Trophoblast cell (in vitro differentiated cells and primary cell): Measurements from ENCODE around the gene DAZAP1.

Experiments used
- DNase-seq, 2 donors: peaks; one replicate each; pipeline ENCODE4 v3.0.0-alpha.2; 2016
- H2AFZ ChIP-seq: 2 replicates; pipeline ENCODE4 v1.6.1; 2013; ENCODE audit warnings: low read length, moderate library complexity, mild to moderate bottlenecking; ENCODE audit not compliant: insufficient read depth, poor library complexity
- H2AK5ac ChIP-seq: 2 replicates; pipeline ENCODE4 v1.6.1; 2013; ENCODE audit warnings: mild to moderate bottlenecking, low read length
- H2BK120ac ChIP-seq: 2 replicates; pipeline ENCODE4 v1.6.1; 2013; ENCODE audit warnings: low read length, mild to moderate bottlenecking, moderate library complexity; ENCODE audit not compliant: insufficient read depth, poor library complexity
- H2BK12ac ChIP-seq: 2 replicates; pipeline ENCODE4 v1.6.1; 2013; ENCODE audit warnings: mild to moderate bottlenecking, low read length, moderate library complexity
- H2BK5ac ChIP-seq: 2 replicates; pipeline ENCODE4 v1.6.1; 2013; ENCODE audit warnings: low read length, low read depth, moderate library complexity, mild to moderate bottlenecking; ENCODE audit not compliant: poor library complexity
- H3K14ac ChIP-seq: 2 replicates; pipeline ENCODE4 v1.6.1; 2013; ENCODE audit warnings: mild to moderate bottlenecking, low read length
- H3K18ac ChIP-seq: 2 replicates; pipeline ENCODE4 v1.6.1; 2013; ENCODE audit warnings: mild to moderate bottlenecking, low read length
- H3K23ac ChIP-seq: 2 replicates; pipeline ENCODE4 v1.6.1; 2013; ENCODE audit warnings: low read length
- H3K27ac ChIP-seq: 2 replicates; pipeline ENCODE4 v1.5.1; 2013; ENCODE audit warnings: low read depth, mild to moderate bottlenecking, inconsistent platforms, low read length, moderate library complexity
- H3K27me3 ChIP-seq: 2 replicates; pipeline ENCODE4 v1.6.1; 2013; ENCODE audit warnings: inconsistent platforms, mild to moderate bottlenecking, low read length, moderate library complexity; ENCODE audit not compliant: insufficient read depth
- H3K36me3 ChIP-seq, 2 experiments: 1 replicate in 1 of 2; 2 replicates in 1 of 2; pipeline ENCODE4 v1.6.1; 2013; ENCODE audit warnings: low read length in 2 of 2, mild to moderate bottlenecking in 2 of 2, moderate library complexity in 1 of 2; ENCODE audit not compliant: insufficient read depth in 2 of 2, control insufficient read depth in 1 of 2
- H3K4ac ChIP-seq: 2 replicates; pipeline ENCODE4 v1.6.1; 2013; ENCODE audit warnings: low read depth, mild to moderate bottlenecking, low read length, moderate library complexity
- H3K4me1 ChIP-seq, 2 experiments: 1 replicate in 1 of 2; 2 replicates in 1 of 2; pipeline ENCODE4 v1.6.1; 2013; ENCODE audit warnings: low read length in 2 of 2, mild to moderate bottlenecking in 2 of 2, moderate library complexity in 1 of 2; ENCODE audit not compliant: insufficient read depth in 2 of 2, control insufficient read depth in 1 of 2
- H3K4me2 ChIP-seq: 2 replicates; pipeline ENCODE4 v1.6.1; 2013; ENCODE audit warnings: inconsistent platforms, mild to moderate bottlenecking, low read length, moderate library complexity
- H3K4me3 ChIP-seq: 2 replicates; pipeline ENCODE4 v1.5.1; 2013; ENCODE audit warnings: mild to moderate bottlenecking, low read depth, low read length, inconsistent platforms
- H3K79me1 ChIP-seq: one replicate; pipeline ENCODE4 v1.6.1; 2013; ENCODE audit warnings: low read length
- H3K79me2 ChIP-seq: 2 replicates; pipeline ENCODE4 v1.6.1; 2013; ENCODE audit warnings: low read length, mild to moderate bottlenecking; ENCODE audit not compliant: control insufficient read depth, insufficient read depth, poor library complexity
- H3K9ac ChIP-seq: 2 replicates; pipeline ENCODE4 v1.6.1; 2013; ENCODE audit warnings: mild to moderate bottlenecking, low read length
- H3K9me3 ChIP-seq: 2 replicates; pipeline ENCODE4 v1.6.1; 2013; ENCODE audit warnings: low read depth, mild to moderate bottlenecking, control low read depth, inconsistent platforms, low read length; ENCODE audit not compliant: insufficient read depth
- H4K12ac ChIP-seq: 2 replicates; pipeline ENCODE4 v1.6.1; 2013; ENCODE audit warnings: low read depth, mild to moderate bottlenecking, low read length, moderate library complexity
- H4K8ac ChIP-seq: 2 replicates; pipeline ENCODE4 v1.6.1; 2013; ENCODE audit warnings: low read depth, mild to moderate bottlenecking, low read length, moderate library complexity
- H4K91ac ChIP-seq: one replicate; pipeline ENCODE4 v1.6.1; 2013; ENCODE audit warnings: low read depth, mild to moderate bottlenecking, low read length, moderate library complexity
- WGBS: extraction: QIAGEN DNeasy Blood & Tissue Kit; methylation state at CpG from one replicate; pipeline ENCODE4 v1.1.7; 2013; ENCODE audit warnings: missing lambda C conversion rate; ENCODE audit not compliant: insufficient read length, insufficient coverage; ENCODE audit errors: extremely low coverage; 5-methylcytosine and 5-hydroxymethylcytosine counted together

DAZAP1 gene

GRCh38 chr19:1483131-1483978, 76.0 kb downstream of the DAZAP1 start:
- H3K36me3 ChIP-seq: no peaks in the 10 kb centered on the region
- H3K27me3 ChIP-seq: no peaks in the 10 kb centered on the region
- H4K12ac ChIP-seq: no peak overlapping the region
- no peak overlapping the region for H3K27ac ChIP-seq
- no peak overlapping the region for H3K4me2 ChIP-seq
- H2AFZ ChIP-seq: no peak overlapping the region
- DNase-seq: no peak
- no CpG with 5 or more reads among the region's 77 CpGs for WGBS
- H2BK12ac ChIP-seq: no peak overlapping the region
- no peak overlapping the region for H4K91ac ChIP-seq
- H3K4me1 ChIP-seq: no peaks in the 10 kb centered on the region
- H3K79me1 ChIP-seq: peaks cover 8% of the 10 kb centered on the region
- H2BK5ac ChIP-seq: no peak overlapping the region
- H2BK120ac ChIP-seq: no peak overlapping the region
- H2AK5ac ChIP-seq: no peak overlapping the region
- H3K14ac ChIP-seq: no peak overlapping the region
- H3K18ac ChIP-seq: no peak overlapping the region
- H3K9ac ChIP-seq: no peak overlapping the region
- no peak overlapping the region for H3K23ac ChIP-seq
- no peak overlapping the region for H3K4me3 ChIP-seq
- peaks cover 7% of the 10 kb centered on the region for H3K9me3 ChIP-seq
- H4K8ac ChIP-seq: no peak overlapping the region
- H3K79me2 ChIP-seq: peaks cover 4% of the 10 kb centered on the region
- no peak overlapping the region for H3K4ac ChIP-seq

GRCh38 chr19:1483979-1484428, 76.6 kb downstream of the DAZAP1 start:
- H3K9me3 ChIP-seq: peaks cover 7% of the 10 kb centered on the region
- no CpG with 5 or more reads among the region's 23 CpGs for WGBS
- no peak for DNase-seq
- no peak overlapping the region for H3K18ac ChIP-seq
- H3K9ac ChIP-seq: no peak overlapping the region
- H2BK5ac ChIP-seq: no peak overlapping the region
- H3K4me2 ChIP-seq: no peak overlapping the region
- no peak overlapping the region for H3K23ac ChIP-seq
- H2AFZ ChIP-seq: no peak overlapping the region
- H2BK120ac ChIP-seq: no peak overlapping the region
- H3K27ac ChIP-seq: no peak overlapping the region
- H2BK12ac ChIP-seq: no peak overlapping the region
- H3K4me1 ChIP-seq: no peaks in the 10 kb centered on the region
- H2AK5ac ChIP-seq: no peak overlapping the region
- no peaks in the 10 kb centered on the region for H3K79me2 ChIP-seq
- no peak overlapping the region for H4K8ac ChIP-seq
- H3K4ac ChIP-seq: no peak overlapping the region
- H3K14ac ChIP-seq: no peak overlapping the region
- peaks cover 3% of the 10 kb centered on the region for H3K79me1 ChIP-seq
- H3K4me3 ChIP-seq: no peak overlapping the region
- no peaks in the 10 kb centered on the region for H3K36me3 ChIP-seq
- no peaks in the 10 kb centered on the region for H3K27me3 ChIP-seq
- H4K12ac ChIP-seq: no peak overlapping the region
- H4K91ac ChIP-seq: no peak overlapping the region
